ENCODE data around the gene CDR2L.

GRCh38 chr17:75044716-75045115 is 57.3 kb downstream of the CDR2L start:
- TF ChIP-seq CTCF (IDR thresholded peaks at IDR 0.05), result no peak
- TF ChIP-seq POLR2A (IDR thresholded peaks at IDR 0.05), result no peak
